Activated CD4-positive, alpha-beta T cell treated with anti-CD3 and anti-CD28 coated beads for 1 hour (primary cell): ENCODE results near the gene ATP5F1E.

ENCODE experiments used
- DNase-seq: peaks from one replicate; pipeline ENCODE4 v3.0.0-alpha.2; 2020

ATP5F1E gene

DNA sequence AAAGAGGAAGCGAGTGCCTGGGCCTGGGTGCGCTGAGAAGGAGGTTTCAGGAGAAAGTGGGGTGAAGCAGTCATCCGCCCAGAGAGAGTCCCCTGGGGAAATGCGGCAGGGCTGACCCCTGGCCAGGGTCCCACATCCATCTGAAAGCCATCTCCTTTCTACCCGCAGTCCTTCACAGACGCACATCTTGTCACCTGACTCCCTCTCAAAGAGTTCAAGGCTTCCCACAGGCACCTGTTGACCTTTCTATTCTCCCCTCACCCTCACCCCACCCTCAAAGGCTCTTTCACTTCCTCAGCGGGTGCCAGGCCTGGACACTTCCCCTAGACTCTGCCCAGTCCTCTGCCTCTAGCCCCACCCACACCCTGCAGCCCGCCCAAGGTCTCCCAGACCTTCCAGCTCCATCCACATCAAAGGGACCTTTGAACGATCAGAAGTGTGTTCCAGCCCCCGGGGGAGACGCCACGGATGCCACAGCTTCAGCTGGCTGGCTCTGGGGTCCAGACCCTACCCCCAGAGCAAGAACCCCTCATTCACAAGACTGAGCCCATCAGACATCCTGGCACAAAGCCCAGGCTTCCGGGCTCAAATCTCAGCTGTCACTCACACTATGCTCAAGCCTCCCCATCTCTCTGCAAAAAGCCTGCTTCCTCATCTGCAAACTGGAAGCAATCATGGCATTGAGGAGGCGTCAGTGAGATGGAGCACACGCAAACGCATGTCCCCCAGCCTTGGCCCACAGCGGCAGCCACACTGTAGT, 27.2 kb downstream of the ATP5F1E start:
- DNase-seq = peak; percentile 17

DNA sequence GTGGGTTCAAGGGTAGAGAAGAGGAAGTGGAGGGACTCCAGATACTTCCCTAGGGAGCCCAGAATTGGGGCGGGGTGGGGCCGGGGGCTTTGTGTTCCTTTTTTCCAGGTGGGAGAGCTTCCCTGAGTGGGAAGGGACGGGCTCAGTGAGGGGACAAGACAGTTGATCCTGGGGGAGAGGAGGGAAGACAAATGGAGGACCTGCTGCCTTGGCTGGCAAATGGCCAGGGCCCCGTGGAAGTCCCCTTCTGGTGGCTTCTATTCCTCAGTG, 27.7 kb downstream of the ATP5F1E start:
- no peak for DNase-seq

DNA sequence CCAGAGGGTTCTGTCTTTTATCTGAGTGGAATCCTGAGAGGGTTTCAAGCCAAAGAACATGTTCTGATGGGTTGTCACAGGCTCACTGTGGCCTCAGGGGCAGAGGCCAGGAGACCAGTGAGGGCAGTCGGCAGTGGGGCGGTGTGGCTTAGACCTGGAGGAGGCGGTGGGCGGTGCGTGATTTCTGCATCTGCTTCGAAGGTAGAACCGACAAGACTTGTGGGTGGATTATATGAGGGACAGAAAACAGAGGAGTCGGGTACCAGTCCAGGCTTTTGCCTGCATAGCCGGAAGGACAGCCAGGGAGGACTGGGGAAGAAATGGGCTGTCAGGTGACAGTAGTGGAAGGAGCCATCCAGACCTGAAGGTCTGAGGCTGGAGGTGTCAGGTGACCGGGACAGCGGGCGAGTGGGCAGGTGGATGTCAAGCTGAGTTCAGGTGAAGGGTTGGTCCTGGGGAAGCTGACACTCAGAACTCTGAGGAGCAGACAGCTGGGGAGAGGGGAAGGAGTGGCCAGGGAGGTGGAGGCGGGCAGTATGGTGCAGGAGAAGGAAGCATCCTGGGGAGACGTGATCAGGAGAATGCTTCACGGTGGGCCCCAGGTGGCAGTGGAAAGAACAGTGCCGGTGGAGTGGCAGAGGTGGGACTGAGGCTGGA, 28.2 kb downstream of the ATP5F1E start:
- DNase-seq = no peak

DNA sequence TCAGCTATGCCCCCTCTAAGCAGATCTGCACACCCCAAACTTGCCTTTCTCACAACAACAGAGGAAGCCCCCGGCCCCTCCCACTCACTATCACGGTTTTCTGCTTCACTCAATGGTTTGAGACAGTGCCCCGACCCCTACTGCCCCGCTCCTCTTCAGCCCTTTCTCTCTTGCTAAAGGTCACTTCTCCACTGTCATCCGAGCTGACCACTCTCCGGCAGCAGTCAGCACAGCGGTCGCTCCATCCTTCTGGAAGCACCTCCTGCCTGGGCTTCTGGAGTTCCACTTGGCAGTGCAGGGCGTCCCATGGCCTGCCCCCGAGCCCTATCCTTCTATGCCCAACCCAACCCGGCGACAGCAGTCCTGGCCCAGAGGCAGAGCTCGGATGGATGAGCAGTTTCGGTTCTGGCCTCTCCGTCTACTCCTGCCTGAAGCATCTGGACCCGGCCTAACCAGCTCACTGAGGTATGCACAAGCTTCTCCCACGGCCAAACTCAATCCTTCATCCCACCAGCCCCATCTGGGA, 29.2 kb downstream of the ATP5F1E start:
- no peak for DNase-seq

DNA sequence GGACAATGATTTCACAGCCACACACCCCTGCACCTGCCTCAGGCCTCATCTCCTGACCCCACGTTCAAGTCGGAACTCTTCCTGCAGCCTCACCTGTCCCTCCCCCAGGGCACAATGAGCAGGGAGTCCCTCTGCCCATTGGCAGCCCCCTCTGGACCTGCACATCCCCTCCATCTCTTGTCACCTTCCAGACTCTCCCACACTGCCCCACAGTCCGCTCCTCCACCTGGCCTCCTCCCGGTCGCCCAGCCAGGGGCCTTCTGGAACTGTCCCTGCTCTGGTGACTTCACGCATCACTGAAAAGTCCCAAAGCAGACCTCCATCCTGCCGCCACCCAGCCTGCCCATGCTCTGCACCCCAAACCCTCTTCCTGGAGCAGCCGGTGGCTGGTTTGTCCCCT, 29.7 kb downstream of the ATP5F1E start:
- DNase-seq = no peak

DNA sequence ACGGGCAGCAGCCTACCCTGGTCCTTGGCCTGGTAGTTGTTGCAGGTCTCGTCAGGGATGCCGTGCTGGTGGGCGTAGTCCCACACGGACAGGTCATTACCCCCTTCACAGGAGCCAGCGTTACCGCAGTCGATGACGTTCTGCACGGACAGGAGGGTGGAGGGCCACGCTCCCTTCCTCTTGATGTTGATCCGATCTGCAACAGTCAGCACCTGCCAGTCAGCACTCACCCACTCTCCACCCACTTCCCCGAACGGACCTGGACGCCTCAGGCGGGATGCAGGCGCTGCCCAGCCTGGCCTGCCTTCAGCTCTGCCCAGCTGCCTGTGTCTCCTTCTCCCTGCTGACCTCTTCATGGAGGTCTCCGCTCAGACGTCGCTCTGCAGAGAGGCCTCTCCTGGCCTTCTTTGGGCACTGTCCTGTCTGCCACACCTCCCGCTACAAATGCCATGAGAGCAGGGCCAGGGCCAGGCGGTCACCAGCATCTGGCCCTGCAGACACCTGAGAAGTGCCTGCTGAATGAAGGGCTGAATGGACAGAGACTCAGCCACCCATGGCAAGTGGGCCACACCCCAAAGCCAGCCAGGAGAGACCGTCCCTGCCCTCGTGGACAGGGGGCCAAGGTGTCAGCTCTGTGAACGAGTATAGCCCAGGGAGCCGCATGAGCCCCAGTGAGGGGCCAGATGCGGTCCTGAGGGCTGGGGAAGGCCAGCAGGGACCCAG, 30.5 kb downstream of the ATP5F1E start:
- no peak for DNase-seq

DNA sequence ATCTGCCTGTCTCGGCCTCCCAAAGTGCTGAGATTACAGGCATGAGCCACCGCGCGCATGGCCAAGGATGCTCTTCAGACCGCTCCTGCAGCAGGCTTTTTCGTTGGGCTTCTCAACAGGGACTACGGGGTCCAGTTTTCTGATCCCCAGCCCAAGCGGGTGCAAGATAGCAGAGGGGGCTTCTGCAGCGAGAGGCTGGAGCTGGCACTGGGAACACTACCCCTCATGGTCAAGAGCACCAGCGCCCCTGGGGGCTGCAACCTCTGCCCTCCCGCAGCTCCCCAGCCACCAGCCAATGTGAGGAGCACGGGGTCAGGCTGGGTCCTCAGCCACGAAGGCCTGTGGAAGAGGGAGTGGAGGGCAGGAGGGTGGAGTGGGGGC, 31.1 kb downstream of the ATP5F1E start:
- DNase-seq = no peak

DNA sequence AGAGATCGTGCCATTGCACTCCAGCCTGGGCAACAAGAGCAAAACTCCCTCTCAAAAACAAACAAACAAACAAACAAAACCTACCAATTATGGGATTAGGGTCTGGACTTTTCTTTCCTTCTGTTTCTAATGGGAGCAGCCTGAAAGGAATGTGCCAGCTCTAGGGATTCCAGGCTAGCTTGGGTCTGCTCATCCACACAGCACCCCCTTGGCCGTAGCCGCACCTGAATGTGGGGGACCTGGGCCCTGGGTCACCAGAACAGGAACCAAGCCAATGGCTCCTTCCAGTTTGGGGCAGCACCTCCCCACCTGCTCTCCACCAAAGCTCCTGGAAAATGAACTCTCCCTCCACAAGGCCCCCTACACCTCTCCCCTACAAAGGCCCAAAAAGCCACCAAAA, 31.8 kb downstream of the ATP5F1E start:
- DNase-seq = no peak

DNA sequence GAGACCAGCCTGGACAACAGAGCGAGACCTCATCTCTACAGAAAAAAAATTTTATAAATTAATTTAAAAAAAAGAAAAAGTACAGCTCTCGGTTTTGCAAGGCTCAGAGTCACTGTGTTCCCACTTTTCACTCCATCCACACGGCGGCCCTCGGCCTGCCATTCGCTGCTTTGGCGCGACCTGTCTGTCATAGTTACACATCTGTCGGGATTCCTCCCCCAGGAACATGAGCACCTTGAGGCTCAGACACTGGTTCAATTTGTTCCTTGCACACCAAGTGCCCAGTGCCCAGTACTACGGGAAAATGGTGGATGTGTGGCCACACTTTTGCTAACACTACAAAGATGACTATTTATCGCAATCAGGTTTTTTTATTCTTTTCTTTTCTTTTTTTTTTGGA, 33.5 kb downstream of the ATP5F1E start:
- DNase-seq = no peak

DNA sequence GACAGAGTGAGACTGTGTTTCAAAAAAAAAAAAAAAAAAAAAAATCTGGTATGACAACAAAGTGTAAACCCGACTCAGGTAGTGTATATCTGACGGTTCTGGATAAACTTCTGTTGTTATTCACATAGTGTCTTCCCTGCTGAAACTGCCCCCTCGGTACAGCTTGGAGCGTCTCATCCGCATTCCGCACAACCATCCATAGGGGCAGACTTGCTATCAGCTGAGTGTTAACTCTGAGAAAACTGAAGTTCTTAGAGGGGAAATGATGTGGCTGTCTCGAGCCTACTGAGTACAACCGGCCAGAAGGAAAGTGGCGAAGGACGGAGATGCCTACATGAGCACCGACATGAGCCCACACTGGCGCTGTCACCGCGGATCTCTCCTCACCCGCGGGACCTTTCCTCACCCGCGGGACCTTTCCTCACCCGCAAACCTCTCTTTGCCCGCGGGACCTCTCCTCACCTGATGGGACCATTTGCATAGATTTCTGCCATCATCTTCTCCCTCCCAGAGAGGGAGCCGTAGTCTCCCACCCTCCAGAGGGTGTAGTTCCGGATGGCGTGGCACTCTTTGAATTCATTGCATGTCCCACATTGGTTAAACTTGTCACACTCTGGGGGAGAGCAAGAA, 34.9 kb downstream of the ATP5F1E start:
- no peak for DNase-seq

DNA sequence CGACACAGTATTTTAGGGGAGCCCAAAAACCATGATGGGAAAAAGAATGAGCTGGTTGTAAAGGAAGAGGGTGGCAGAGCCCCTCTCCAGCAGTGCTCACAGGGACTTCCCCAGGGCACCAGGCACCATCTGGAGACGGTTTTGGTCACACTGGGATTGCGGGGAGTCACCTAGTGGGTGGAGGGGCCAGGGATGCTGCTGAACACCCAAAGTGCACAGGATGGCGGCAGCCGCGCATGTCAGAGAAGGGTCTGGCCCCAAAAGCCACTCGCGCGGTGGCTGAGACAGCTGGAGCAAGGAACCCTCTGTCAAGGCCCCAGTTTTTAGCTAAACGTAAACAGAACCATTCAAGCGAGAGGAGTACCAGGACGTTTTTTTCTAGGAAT, 35.9 kb downstream of the ATP5F1E start:
- no peak for DNase-seq

DNA sequence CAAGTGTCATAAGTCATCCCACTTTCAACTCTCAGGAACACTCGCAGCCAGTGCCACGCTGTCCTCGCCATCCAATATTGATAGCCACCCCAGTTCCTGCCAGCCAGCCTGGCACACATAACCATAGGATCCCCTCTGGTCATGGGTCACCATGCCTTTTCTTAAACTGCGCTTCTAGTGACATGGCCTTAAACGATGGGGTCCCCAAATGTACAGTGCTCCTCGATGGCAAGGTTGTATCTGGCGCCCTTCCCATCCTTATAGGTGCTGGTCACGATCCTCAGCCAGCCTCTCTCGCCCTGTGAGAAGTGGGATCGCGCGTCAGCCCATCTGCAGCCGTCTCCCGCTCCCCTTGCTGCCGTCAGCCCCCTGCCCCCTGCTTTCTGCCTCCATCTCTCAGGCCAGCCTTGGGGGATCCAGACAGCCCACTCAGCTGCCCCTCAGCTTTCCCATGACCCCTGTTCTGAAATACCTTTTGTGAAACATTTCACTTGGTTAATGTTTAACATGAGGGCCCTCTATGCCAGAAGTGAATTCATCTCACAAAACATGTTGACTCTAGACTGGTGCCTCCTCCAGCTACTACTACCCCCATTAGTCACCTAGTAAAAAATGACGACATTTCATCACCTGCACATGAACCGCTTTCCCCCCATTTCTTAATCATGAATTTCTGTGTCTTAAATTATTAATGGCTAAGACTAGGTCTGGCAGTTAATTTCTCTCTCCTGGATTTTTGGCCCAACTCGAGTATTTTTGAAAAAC, 36.5 kb downstream of the ATP5F1E start:
- no peak for DNase-seq

DNA sequence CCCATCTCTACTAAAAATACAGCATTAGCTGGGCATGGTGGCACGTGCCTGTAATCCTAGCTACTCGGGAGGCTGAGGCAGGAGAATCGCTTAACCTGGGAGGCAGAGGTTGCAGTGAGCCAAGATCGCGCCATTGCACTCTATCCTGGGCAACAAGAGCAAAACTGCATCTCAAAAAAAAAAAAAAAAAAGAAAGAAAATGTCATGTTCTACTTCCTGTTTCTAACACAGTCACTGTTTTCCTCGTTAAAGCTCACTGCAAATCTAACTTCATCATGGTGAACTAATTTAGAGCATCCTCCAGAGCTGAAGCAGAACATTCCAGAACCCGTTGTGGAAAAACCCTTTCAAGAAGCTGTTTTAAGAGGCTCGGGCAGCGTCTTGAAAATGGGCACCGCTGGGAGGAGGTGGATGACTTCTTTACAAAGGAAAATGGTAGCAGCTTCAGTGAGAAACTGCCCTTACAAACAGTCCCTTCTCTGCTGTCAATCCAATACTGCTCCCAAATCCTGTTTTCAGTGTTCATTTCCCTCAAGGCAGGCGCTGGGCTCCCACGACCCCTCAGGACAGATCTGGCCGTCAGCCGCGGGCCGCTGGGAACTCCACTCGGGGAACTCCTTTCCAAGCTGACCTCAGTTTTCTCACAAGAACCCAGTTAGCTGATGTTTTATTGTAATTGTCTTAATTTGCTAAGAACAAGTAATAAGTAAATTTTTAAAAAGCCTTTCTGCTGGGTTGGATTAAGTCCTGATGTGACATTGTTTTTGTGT, 37.6 kb downstream of the ATP5F1E start:
- no peak for DNase-seq

DNA sequence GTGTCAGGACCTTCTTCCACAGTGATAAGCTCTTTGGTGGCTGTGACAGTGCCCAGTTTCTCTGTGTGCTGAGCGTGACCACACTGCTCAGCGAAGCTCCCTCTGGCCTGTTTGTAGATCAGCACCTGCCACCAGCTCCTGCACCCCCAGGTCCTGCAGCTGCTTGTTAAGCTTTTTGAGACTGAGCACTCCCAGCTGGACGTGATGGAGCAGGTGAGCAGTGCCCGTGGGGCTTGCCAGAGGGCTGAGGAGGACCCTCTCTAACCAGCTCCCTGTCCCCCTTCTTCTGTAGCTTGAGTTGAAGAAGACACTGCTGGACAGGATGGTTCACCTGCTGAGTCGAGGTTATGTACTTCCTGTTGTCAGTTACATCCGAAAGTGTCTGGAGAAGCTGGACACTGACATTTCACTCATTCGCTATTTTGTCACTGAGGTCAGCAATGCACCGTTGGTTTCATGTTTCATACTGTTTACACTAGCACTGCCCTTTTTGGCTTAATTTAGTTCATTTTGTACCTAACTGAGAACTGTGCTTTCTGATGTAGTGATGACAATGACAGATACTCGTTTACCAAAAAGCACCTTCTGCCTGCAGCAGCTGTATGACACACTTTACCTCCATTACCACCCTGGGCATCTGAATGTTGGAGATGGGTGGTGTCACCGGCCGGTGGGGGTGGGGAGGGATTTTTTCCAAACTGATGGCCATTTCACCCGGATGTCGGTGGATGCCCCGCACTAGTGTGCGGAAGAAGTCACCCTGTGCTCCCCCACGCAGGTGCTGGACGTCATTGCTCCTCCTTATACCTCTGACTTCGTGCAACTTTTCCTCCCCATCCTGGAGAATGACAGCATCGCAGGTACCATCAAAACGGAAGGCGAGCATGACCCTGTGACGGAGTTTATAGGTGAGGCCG, 38.5 kb downstream of the ATP5F1E start:
- DNase-seq = no peak

DNA sequence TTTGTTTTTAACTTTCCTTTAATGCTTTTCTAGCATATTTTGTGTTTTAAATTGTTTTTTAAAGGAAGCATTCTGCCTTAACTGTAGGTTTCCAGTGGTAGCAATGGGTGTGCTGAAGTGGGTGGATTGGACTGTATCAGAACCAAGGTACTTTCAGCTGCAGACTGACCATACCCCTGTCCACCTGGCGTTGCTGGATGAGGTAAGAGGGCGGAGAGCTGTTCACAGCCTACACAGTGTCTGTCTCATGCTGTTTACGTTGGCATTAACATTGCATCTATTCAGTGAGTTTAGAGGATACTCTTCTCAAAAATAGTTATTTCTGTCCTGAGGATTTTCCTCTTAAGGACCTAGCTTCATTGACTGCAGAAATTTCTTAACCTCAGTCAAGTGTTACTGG, 39.2 kb downstream of the ATP5F1E start:
- no peak for DNase-seq

DNA sequence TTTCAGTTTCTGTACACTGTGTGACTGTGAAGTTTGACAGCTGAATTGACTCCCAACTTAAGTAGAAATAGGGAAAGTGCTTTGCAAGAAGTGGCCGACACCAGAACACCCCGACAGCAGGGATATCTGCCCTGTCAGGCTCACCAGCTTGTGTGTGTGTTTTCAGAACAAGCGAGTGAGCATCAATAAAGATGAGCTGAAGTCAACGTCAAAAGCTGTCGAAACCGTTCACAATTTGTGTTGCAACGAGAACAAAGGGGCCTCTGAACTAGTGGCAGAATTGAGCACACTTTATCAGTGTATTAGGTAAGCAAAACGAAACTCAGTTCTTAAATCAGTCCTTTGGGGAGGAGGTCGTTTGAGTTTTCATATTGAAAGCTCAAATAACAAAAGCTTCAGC, 40.4 kb downstream of the ATP5F1E start:
- no peak for DNase-seq

DNA sequence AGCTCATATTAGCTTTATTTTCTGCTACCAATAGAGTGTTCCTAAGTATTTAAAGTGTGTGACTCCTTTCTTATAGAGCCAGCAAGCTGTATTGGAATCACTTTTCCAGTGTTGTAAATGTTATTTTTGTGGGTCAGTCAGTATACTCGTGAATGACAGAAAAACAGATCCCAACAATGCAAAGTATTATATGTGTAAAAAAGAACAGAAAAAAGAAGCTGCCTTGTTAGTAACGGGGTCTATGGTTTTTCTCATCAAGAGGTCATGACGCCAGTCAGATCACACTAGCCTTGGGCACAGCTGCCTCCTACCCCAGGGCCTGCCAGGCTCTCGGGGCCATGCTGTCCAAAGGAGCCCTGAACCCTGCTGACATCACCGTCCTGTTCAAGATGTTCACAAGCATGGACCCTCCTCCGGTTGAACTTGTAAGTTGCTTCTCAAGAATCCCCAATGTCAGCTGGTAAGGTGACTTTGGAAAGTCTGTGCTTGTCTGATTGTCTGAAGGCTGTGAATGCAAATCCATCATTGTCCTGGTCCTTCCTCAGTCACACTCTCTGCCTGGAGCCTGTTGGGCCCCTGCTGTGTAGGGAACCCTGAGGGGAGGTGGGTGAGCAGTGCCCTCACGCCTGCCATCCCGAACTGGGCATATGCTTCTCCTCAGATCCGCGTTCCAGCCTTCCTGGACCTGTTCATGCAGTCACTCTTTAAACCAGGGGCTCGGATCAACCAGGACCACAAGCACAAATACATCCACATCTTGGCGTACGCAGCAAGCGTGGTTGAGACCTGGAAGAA, 41.3 kb downstream of the ATP5F1E start:
- no peak for DNase-seq

DNA sequence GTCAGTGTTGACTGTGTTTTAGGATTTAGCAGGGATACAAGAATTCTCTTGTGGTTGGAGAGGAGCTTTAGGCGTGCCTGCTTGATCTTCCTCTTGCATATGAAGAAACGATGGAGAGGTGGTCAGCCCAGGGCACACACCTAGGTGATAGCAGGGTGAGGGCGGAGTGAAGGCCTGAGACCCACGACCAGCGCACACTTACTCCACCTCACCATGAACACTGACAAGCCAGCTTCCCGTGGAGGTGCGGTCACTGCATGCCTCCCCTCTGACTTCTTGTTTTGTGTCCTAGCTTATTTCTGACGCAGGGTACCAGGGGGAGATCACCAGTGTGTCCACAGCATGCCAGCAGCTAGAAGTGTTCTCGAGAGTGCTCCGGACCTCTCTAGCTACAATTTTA, 42.9 kb downstream of the ATP5F1E start:
- DNase-seq = no peak

DNA sequence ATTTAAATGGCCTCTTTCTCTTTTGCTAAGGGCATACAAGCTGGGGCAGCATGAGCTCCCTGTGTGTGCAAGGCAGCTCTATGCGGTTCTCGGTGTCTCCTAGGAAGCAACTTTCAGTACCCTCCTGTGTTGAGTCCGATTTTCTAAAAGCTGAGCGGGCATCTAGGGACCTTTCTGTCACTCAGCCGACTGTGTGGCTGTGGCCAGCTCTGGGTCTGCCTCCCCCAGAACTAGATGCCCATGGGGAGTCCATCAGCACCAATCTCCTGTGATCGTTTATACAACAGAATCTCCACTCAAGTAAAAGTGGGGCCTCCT, 43.6 kb downstream of the ATP5F1E start:
- no peak for DNase-seq

DNA sequence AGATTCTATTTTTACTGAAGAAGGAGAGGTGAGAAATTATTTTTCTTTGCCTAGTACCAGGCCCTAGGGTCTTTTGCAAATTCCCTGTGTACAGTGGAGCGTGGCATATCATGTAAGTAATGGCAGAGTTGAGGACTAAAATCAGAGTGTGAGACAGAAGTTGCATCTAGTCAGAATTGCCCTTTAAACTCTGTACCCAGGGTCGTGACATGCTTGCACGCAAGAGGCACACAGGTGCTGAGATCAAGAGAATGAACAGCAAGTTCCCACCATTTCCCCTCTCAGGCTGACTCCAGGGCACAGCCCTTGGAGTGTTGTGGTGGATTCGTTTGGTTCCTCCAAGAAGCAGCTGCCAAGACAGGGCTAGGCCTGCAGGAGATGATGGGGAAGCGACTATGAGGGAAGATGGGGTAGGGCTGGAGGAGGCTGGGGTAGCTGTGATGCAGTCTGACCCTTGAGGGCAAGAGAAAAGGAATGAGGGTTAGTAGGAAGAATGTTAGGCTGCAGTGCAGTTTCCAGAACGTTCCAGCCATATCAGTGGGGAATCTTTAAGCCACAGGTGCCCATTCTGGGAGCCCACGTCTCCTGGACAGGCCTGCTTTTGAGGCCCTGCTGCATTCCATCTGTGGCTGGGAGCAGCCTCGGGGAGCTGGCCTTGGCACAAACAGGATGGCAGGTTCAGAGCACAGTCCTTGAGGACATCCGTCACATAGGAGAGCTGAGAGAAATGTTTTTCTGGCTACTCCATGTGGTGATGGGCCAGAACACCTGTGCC, 44.2 kb downstream of the ATP5F1E start:
- DNase-seq = no peak
